Liver (tissue), 9 donors: ENCODE results near the gene AMOTL1. TPM values are rescaled to one million over a fixed set of nuclear protein-coding genes. Genes with fewer than 3 reads are reported as not detected.

ENCODE experiments used
- DNase-seq: peaks from one replicate; pipeline ENCODE4 v3.0.0-alpha.2; 2017; ENCODE audit warnings: low spot score
- H3K27ac ChIP-seq, 2 donors: one replicate each; pipeline ENCODE4 v1.7.0; 2013; ENCODE audit warnings: inconsistent platforms in 2 of 2, low read length in 2 of 2, control low read depth in 1 of 2, low read depth in 1 of 2, mild to moderate bottlenecking in 1 of 2
- H3K27me3 ChIP-seq, 4 donors: one replicate each; pipeline versions ENCODE4 v1.6.1 to v1.7.0; 2013; ENCODE audit warnings: low read length in 3 of 4, inconsistent platforms in 1 of 4, mild to moderate bottlenecking in 1 of 4, moderate library complexity in 1 of 4; ENCODE audit not compliant: control insufficient read depth in 4 of 4, insufficient read depth in 4 of 4
- H3K36me3 ChIP-seq, 4 donors: one replicate each; pipeline versions ENCODE4 v1.6.1 to v1.7.0; 2013; ENCODE audit warnings: low read length in 3 of 4, mild to moderate bottlenecking in 3 of 4, low read depth in 1 of 4, moderate library complexity in 1 of 4; ENCODE audit not compliant: control insufficient read depth in 4 of 4, insufficient read depth in 3 of 4
- H3K4me1 ChIP-seq, 4 donors: one replicate each; pipeline versions ENCODE4 v1.6.1 to v1.7.0; 2013; ENCODE audit warnings: low read length in 3 of 4, mild to moderate bottlenecking in 3 of 4, moderate library complexity in 1 of 4; ENCODE audit not compliant: control insufficient read depth in 4 of 4, insufficient read depth in 4 of 4
- H3K4me3 ChIP-seq, 3 donors: one replicate each; pipeline versions ENCODE4 v1.6.1 to v1.7.0; 2013; ENCODE audit warnings: low read length in 3 of 3, control low read depth in 1 of 3, low read depth in 1 of 3, mild to moderate bottlenecking in 1 of 3
- H3K9ac ChIP-seq, 2 donors: one replicate each; pipeline ENCODE4 v1.7.0; 2013; ENCODE audit warnings: low read length in 2 of 2, mild to moderate bottlenecking in 2 of 2, moderate library complexity in 2 of 2, control low read depth in 1 of 2, low read depth in 1 of 2
- H3K9me3 ChIP-seq, 4 donors: one replicate each; pipeline versions ENCODE4 v1.6.1 to v1.7.0; 2013; ENCODE audit warnings: low read length in 3 of 4; ENCODE audit not compliant: control insufficient read depth in 4 of 4
- ATF3 ChIP-seq: IDR thresholded peaks from 2 replicates; pipeline ENCODE4 v1.6.1; 2016; ENCODE audit warnings: antibody characterized with exemption
- CTCF ChIP-seq: fragments of 150-350 bp; IDR thresholded peaks from 2 replicates; pipeline ENCODE4 v1.5.1; 2017; ENCODE audit warnings: improper control_type of control experiment, low read depth, low read length; ENCODE audit not compliant: missing input control
- EGR1 ChIP-seq, 2 donors: IDR thresholded peaks; 2 replicates each; pipeline ENCODE4 v1.6.1; 2016 to 2018; ENCODE audit warnings: antibody characterized with exemption in 2 of 2, low read depth in 2 of 2
- FOXA1 ChIP-seq: IDR thresholded peaks from 2 replicates; pipeline ENCODE4 v1.6.1; 2016; ENCODE audit warnings: antibody characterized with exemption
- FOXA2 ChIP-seq: IDR thresholded peaks from 2 replicates; pipeline ENCODE4 v1.6.1; 2016; ENCODE audit warnings: antibody characterized with exemption
- GABPA ChIP-seq, 2 donors: IDR thresholded peaks in 1 of 2; conservative IDR thresholded peaks in 1 of 2; 2 replicates each; pipeline ENCODE4 v1.6.1; 2016; ENCODE audit warnings: antibody characterized with exemption in 2 of 2, mild to moderate bottlenecking in 1 of 2, moderate library complexity in 1 of 2
- HNF4A ChIP-seq, 2 donors: conservative IDR thresholded peaks; 2 replicates each; pipeline ENCODE4 v1.6.1; 2016; ENCODE audit warnings: antibody characterized with exemption in 2 of 2, mild to moderate bottlenecking in 2 of 2
- HNF4G ChIP-seq: IDR thresholded peaks from 2 replicates; pipeline ENCODE4 v1.6.1; 2016; ENCODE audit warnings: antibody characterized with exemption
- MAX ChIP-seq: IDR thresholded peaks from 2 replicates; pipeline ENCODE4 v1.6.1; 2016; ENCODE audit warnings: antibody characterized with exemption
- NR2F2 ChIP-seq: IDR thresholded peaks from 2 replicates; pipeline ENCODE4 v1.6.1; 2016; ENCODE audit warnings: antibody characterized with exemption
- RAD21 ChIP-seq, 2 donors: IDR thresholded peaks; 2 replicates each; pipeline ENCODE4 v1.6.1; 2016; ENCODE audit warnings: antibody characterized with exemption in 2 of 2, mild to moderate bottlenecking in 2 of 2
- RXRA ChIP-seq, 2 donors: IDR thresholded peaks; 2 replicates each; pipeline ENCODE4 v1.6.1; 2017 to 2018; ENCODE audit warnings: antibody characterized with exemption in 2 of 2, mild to moderate bottlenecking in 1 of 2
- SP1 ChIP-seq: IDR thresholded peaks from 2 replicates; pipeline ENCODE4 v1.6.1; 2018; ENCODE audit warnings: antibody characterized with exemption, mild to moderate bottlenecking
- TAF1 ChIP-seq: conservative IDR thresholded peaks from 2 replicates; pipeline ENCODE4 v1.6.1; 2016; ENCODE audit warnings: antibody characterized with exemption, mild to moderate bottlenecking
- YY1 ChIP-seq: IDR thresholded peaks from 2 replicates; pipeline ENCODE4 v1.6.1; 2016; ENCODE audit warnings: antibody characterized with exemption, mild to moderate bottlenecking
- ZBTB33 ChIP-seq: IDR thresholded peaks from 2 replicates; pipeline ENCODE4 v1.6.1; 2016; ENCODE audit warnings: antibody characterized with exemption
- WGBS: extraction: QIAGEN DNeasy Blood & Tissue Kit; methylation state at CpG from one replicate; pipeline ENCODE4 v1.1.7; 2013; 5-methylcytosine and 5-hydroxymethylcytosine counted together
- polyA plus RNA-seq, 2 donors: library from polyadenylated mRNA; stranded (reverse) in 1 of 2; unstranded in 1 of 2; fragments of 200-250 nt in 1 of 2; fragments of >200 nt in 1 of 2; fragmentation: Nextera tagmentation in 1 of 2; extraction: Ambion mirVana in 1 of 2; gene quantifications; one replicate each; pipeline versions ENCODE4 v1.2.1 to v1.2.3, GENCODE V29; 2013 to 2015
- total RNA-seq, 2 donors: library from RNA; depleted of rRNA; stranded (reverse); fragments of >200 nt; gene quantifications; one replicate each; pipeline ENCODE4 v1.2.3, GENCODE V29; 2014
- donor health status: healthy.
- donor health status: healthy.
- donor health status: healthy.
- donor health status: healthy.
- donor health status: healthy.

AMOTL1 gene
- total and polyA plus RNA-seq, 4 donors = 2.2 to 29.5 (median 7.2) TPM

GRCh38 chr11:94837317-94837716, 69.2 kb downstream of the AMOTL1 start:
- peaks cover 7 to 39% (median 21%) of the 10 kb centered on the region in 4 donors for H3K4me1 ChIP-seq
- no peak for DNase-seq
- TF ChIP-seq FOXA1 = no peak
- no peak for TF ChIP-seq EGR1 (IDR thresholded peaks at IDR 0.05; ENCODE audit: low read depth in 2 of 2)
- TF ChIP-seq FOXA2 = no peak
- no peak for TF ChIP-seq MAX
- no peak for TF ChIP-seq CTCF
- TF ChIP-seq HNF4A (conservative IDR thresholded peaks at IDR 0.05) = no peak
- no peak for TF ChIP-seq RXRA (IDR thresholded peaks at IDR 0.05)
- TF ChIP-seq RAD21 (IDR thresholded peaks at IDR 0.05) = no peak
- no peak for TF ChIP-seq GABPA (IDR thresholded peaks at IDR 0.05 in 1 of 2, conservative IDR thresholded peaks at IDR 0.05 in 1 of 2)
- TF ChIP-seq YY1 = no peak
- TF ChIP-seq SP1 = no peak
- TF ChIP-seq ZBTB33 = no peak
- TF ChIP-seq TAF1 = no peak
- no peak for TF ChIP-seq HNF4G
- no peak for TF ChIP-seq NR2F2
- TF ChIP-seq ATF3 = no peak
- no peak overlapping the region for H3K27ac ChIP-seq
- no peak overlapping the region for H3K9ac ChIP-seq
- peaks cover 0 to 17% (median 6%) of the 10 kb centered on the region in 4 donors for H3K36me3 ChIP-seq
- WGBS = 92% methylated on average over 2 of the region's 2 CpGs
- no peaks in the 10 kb centered on the region for H3K9me3 ChIP-seq
- H3K27me3 ChIP-seq = no peaks in the 10 kb centered on the region
- no peak overlapping the region for H3K4me3 ChIP-seq

GRCh38 chr11:94838027-94838731, 70.0 kb downstream of the AMOTL1 start:
- Histone ChIP-seq H3K4me1 (peaks cover 7 to 30% (median 13%) of the 10 kb centered on the region in 4 donors), H3K27ac (no peak overlapping the region), H3K36me3 (peaks cover 0 to 15% (median 6%) of the 10 kb centered on the region in 4 donors), H3K4me3 (no peak overlapping the region), H3K9ac (no peak overlapping the region), H3K9me3 (no peaks in the 10 kb centered on the region), H3K27me3 (no peaks in the 10 kb centered on the region)
- WGBS = 65% methylated on average over 2 of the region's 2 CpGs
- TF ChIP-seq CTCF = no peak
- no peak for TF ChIP-seq EGR1 (IDR thresholded peaks at IDR 0.05; ENCODE audit: low read depth in 2 of 2)
- no peak for TF ChIP-seq FOXA2
- TF ChIP-seq RXRA (IDR thresholded peaks at IDR 0.05) = peak in 1 of 2 donors; percentile 26
- TF ChIP-seq HNF4A (conservative IDR thresholded peaks at IDR 0.05) = no peak
- no peak for DNase-seq
